ENCODE results near the gene UGGT1.

The UGGT1 gene

DNA sequence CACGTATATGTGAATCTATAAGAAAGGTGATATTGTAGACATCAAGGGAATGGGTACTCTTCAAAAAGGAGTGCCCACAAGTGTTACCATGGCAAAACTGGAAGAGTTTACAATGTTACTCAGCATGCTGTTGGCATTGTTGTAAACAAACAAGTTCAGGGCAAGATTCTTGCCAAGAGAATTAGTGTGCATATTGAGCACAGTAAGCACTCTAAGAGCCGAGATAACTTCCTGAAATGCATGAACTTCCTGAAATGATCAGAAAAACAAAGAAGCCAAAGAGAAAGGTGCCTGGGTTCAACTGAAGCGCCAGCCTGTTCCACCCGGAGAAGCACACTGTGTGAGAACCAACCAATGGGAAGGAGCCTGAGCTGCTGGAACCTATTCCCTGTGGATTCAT, 126.7 kb downstream of the UGGT1 start:
- no peak overlapping the region for H2AFZ ChIP-seq
- H3K27ac ChIP-seq: no peak overlapping the region
- no peaks in the 10 kb centered on the region for H3K9me3 ChIP-seq (ENCODE audit: control insufficient read depth, low read length)
- H3K9ac ChIP-seq: no peak overlapping the region
- no peaks in the 10 kb centered on the region for H3K4me1 ChIP-seq
- no peaks in the 10 kb centered on the region for H3K79me2 ChIP-seq
- no peak overlapping the region for H3K4me2 ChIP-seq (ENCODE audit: low read length)
- H3K36me3 ChIP-seq (ENCODE audit: control insufficient read depth, insufficient read depth, low read length): no peaks in the 10 kb centered on the region
- H3K27me3 ChIP-seq (ENCODE audit: control insufficient read depth, insufficient read depth, low read length): no peaks in the 10 kb centered on the region
- H3K4me3 ChIP-seq (ENCODE audit: low read depth, low read length): no peak overlapping the region
- TF ChIP-seq, protein P1, sequence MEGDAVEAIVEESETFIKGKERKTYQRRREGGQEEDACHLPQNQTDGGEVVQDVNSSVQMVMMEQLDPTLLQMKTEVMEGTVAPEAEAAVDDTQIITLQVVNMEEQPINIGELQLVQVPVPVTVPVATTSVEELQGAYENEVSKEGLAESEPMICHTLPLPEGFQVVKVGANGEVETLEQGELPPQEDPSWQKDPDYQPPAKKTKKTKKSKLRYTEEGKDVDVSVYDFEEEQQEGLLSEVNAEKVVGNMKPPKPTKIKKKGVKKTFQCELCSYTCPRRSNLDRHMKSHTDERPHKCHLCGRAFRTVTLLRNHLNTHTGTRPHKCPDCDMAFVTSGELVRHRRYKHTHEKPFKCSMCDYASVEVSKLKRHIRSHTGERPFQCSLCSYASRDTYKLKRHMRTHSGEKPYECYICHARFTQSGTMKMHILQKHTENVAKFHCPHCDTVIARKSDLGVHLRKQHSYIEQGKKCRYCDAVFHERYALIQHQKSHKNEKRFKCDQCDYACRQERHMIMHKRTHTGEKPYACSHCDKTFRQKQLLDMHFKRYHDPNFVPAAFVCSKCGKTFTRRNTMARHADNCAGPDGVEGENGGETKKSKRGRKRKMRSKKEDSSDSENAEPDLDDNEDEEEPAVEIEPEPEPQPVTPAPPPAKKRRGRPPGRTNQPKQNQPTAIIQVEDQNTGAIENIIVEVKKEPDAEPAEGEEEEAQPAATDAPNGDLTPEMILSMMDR (IDR thresholded peaks at IDR 0.05): no peak

DNA sequence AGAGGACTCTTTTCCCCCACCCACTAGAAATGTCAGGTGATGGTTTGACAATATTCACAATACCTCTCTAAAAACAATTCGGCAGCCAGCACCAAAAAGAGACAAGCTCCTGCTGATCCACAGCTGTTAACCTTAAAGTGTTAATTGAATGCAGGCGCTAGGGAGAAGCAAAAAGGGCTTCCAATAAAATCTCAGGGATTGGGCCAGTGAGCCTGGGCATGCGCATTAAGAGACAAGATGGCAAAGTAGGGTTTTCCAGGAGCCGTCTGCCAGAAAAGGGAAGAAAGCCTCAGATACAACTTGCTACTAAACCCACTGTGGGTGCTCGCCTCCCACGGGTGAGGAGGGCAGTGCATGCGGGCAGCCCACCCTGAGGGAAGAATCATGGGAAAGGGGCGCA, 128.9 kb downstream of the UGGT1 start:
- no peak overlapping the region for H2AFZ ChIP-seq
- no peak overlapping the region for H3K27ac ChIP-seq
- H3K79me2 ChIP-seq: no peaks in the 10 kb centered on the region
- TF ChIP-seq, protein P1 (IDR thresholded peaks at IDR 0.05): no peak
- H3K4me3 ChIP-seq (ENCODE audit: low read depth, low read length): no peak overlapping the region
- H3K4me1 ChIP-seq: no peaks in the 10 kb centered on the region
- H3K9ac ChIP-seq: no peak overlapping the region
- H3K27me3 ChIP-seq (ENCODE audit: control insufficient read depth, insufficient read depth, low read length): no peaks in the 10 kb centered on the region
- no peaks in the 10 kb centered on the region for H3K36me3 ChIP-seq (ENCODE audit: control insufficient read depth, insufficient read depth, low read length)
- H3K9me3 ChIP-seq (ENCODE audit: control insufficient read depth, low read length): no peaks in the 10 kb centered on the region
- H3K4me2 ChIP-seq (ENCODE audit: low read length): no peak overlapping the region

DNA sequence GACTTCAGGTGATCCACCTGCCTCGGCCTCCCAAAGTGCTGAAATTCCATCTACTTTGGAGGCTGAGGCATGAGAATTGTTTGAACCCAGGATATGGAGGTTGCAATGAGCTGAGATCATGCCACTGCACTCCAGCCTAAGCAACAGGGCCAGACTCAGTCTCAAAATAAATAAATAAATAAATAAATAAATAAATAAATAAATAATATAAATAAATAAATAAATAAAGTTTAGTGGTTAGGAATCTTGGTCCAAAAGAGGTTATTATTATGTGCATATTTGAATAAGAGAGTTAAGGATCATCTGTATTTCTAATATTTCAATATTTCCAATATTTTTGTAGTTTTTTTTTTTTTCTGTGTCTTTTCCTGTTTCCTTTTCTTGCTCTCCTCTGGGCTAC, 136.9 kb downstream of the UGGT1 start:
- H3K9ac ChIP-seq: no peak overlapping the region
- no peak overlapping the region for H3K4me3 ChIP-seq (ENCODE audit: low read depth, low read length)
- H3K4me2 ChIP-seq (ENCODE audit: low read length): no peak overlapping the region
- H3K27ac ChIP-seq: no peak overlapping the region
- no peaks in the 10 kb centered on the region for H3K27me3 ChIP-seq (ENCODE audit: control insufficient read depth, insufficient read depth, low read length)
- no peaks in the 10 kb centered on the region for H3K36me3 ChIP-seq (ENCODE audit: control insufficient read depth, insufficient read depth, low read length)
- TF ChIP-seq, protein P1 (IDR thresholded peaks at IDR 0.05): no peak
- H2AFZ ChIP-seq: no peak overlapping the region
- H3K79me2 ChIP-seq: no peaks in the 10 kb centered on the region
- H3K4me1 ChIP-seq: no peaks in the 10 kb centered on the region
- no peaks in the 10 kb centered on the region for H3K9me3 ChIP-seq (ENCODE audit: control insufficient read depth, low read length)

DNA sequence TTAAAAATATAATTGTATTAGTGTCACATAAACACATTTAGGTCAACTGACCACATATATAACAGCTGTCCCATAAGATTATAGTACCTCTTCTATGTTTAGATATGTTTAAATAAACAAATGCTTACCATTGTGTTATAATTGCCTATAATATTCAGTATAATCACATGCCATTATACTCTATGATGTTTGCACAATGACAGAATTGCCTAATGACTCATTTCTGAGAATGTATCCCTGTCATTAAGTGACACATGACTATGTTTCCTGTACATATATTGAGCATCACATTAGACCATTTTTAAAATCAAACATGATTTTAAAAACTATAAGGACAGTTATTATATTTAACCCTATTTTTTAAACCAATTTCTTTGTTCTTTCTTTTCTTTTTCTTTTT, 137.9 kb downstream of the UGGT1 start:
- Histone ChIP-seq H3K4me3 (ENCODE audit: low read depth, low read length) (no peak overlapping the region), H3K4me2 (ENCODE audit: low read length) (no peak overlapping the region)

More for the DNA sequence above, 137.9 kb downstream of the UGGT1 start:
- Histone ChIP-seq H2AFZ (no peak overlapping the region), H3K27ac (no peak overlapping the region), H3K4me1 (no peaks in the 10 kb centered on the region), H3K27me3 (ENCODE audit: control insufficient read depth, insufficient read depth, low read length) (no peaks in the 10 kb centered on the region), H3K9me3 (ENCODE audit: control insufficient read depth, low read length) (no peaks in the 10 kb centered on the region), H3K9ac (no peak overlapping the region), H3K79me2 (no peaks in the 10 kb centered on the region), H3K36me3 (ENCODE audit: control insufficient read depth, insufficient read depth, low read length) (no peaks in the 10 kb centered on the region)
- TF ChIP-seq, protein P1 (IDR thresholded peaks at IDR 0.05): no peak

Data from parathyroid adenoma (tissue), 2 donors.